K562 (cell line): ENCODE results near the gene DESI2.

Source experiments
- BCOR ChIP-seq: fragments of 450-650 bp; IDR thresholded peaks from 2 replicates; pipeline ENCODE4 v1.6.1; 2016
- ERF ChIP-seq: fragments of 450-650 bp; formaldehyde crosslinking; IDR thresholded peaks from 2 replicates; pipeline ENCODE4 v1.4.0; 2020; ENCODE audit warnings: mild to moderate bottlenecking, mixed read lengths
- JUN ChIP-seq, 2 experiments: sonication (generic) in 1 of 2; formaldehyde crosslinking in 1 of 2; IDR thresholded peaks; 2 replicates each; pipeline versions ENCODE4 v1.6.1 to v1.8.0; 2012 to 2022; ENCODE audit warnings: borderline replicate concordance in 2 of 2, mild to moderate bottlenecking in 2 of 2, improper control_type of control experiment in 1 of 2, low read depth in 1 of 2, low read length in 1 of 2, missing genetic modification reagents in 1 of 2
- MAZ ChIP-seq, 2 experiments: fragments of 450-650 bp in 1 of 2; sonication (generic) in 1 of 2; formaldehyde crosslinking; IDR thresholded peaks in 1 of 2; conservative IDR thresholded peaks in 1 of 2; 2 replicates each; pipeline versions ENCODE4 v1.4.0 to v1.5.0; 2020; ENCODE audit warnings: mild to moderate bottlenecking in 1 of 2, missing genetic modification reagents in 1 of 2
- POLR2A ChIP-seq: fragments of 450-650 bp; conservative IDR thresholded peaks from 2 replicates; pipeline ENCODE4 v1.6.1; 2016
- RAD51 ChIP-seq: fragments of 450-650 bp; IDR thresholded peaks from 2 replicates; pipeline ENCODE4 v1.7.1; 2016; ENCODE audit warnings: low read depth, mild to moderate bottlenecking, borderline replicate concordance
- TBL1XR1 ChIP-seq, 2 experiments: IDR thresholded peaks; 2 replicates each; pipeline ENCODE4 v1.6.1; 2012; ENCODE audit warnings: improper control_type of control experiment in 2 of 2, low read length in 2 of 2, mild to moderate bottlenecking in 1 of 2
- TCF7L2 ChIP-seq: fragments of 150-350 bp; IDR thresholded peaks from 2 replicates; pipeline ENCODE4 v1.6.1; 2016; ENCODE audit warnings: low read depth, mild to moderate bottlenecking, low read length, moderate library complexity
- TF ChIP-seq, protein P1 (sequence below): sonication (generic); formaldehyde crosslinking; IDR thresholded peaks from 2 replicates; pipeline ENCODE4 v1.8.1; 2023; ENCODE audit warnings: mild to moderate bottlenecking, missing genetic modification reagents
- TF ChIP-seq, protein P2 (sequence below), 3 experiments: IDR thresholded peaks in 2 of 3; conservative IDR thresholded peaks in 1 of 3; 2 replicates each; pipeline ENCODE4 v1.5.1; 2011 to 2012; ENCODE audit warnings: low read length in 3 of 3, mild to moderate bottlenecking in 3 of 3, control low read depth in 2 of 3, improper control_type of control experiment in 1 of 3, inconsistent platforms in 1 of 3, low read depth in 1 of 3, mixed read lengths in 1 of 3, moderate library complexity in 1 of 3; ENCODE audit not compliant: insufficient read depth in 2 of 3

DNA sequence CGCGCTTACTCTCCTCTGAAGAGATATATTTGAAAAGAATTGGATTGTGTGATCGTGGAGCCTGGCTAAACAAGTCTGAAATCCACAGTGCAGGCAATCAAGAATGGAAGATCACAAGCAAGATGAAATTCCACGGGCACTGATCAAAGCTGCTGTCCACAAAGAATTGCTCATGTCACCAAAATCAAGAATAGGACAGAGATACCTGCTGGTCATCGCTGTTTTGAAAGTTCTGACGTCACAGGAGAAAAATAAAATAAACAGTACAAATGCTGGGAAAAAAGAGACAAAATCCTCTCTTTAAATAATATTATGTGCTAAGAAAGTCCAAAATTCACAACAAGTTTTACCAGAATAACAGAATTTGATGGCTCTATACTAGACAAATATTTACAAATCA, 12.0 kb upstream of the DESI2 start:
- TF ChIP-seq POLR2A (no peak), RAD51 (no peak), TCF7L2 (no peak), TBL1XR1 (IDR thresholded peaks at IDR 0.05; ENCODE audit: low read length in 2 of 2) (no peak), BCOR (no peak), ERF (CRISPR knock-in tag) (no peak), MAZ (CRISPR knock-in tag; conservative IDR thresholded peaks at IDR 0.05 in 1 of 2, IDR thresholded peaks at IDR 0.05 in 1 of 2) (no peak), JUN (IDR thresholded peaks at IDR 0.05; ENCODE audit: borderline replicate concordance, low read depth, low read length) (no peak), JUN (CRISPR knock-in tag; IDR thresholded peaks at IDR 0.05; ENCODE audit: borderline replicate concordance) (no peak)
- TF ChIP-seq, protein P1, sequence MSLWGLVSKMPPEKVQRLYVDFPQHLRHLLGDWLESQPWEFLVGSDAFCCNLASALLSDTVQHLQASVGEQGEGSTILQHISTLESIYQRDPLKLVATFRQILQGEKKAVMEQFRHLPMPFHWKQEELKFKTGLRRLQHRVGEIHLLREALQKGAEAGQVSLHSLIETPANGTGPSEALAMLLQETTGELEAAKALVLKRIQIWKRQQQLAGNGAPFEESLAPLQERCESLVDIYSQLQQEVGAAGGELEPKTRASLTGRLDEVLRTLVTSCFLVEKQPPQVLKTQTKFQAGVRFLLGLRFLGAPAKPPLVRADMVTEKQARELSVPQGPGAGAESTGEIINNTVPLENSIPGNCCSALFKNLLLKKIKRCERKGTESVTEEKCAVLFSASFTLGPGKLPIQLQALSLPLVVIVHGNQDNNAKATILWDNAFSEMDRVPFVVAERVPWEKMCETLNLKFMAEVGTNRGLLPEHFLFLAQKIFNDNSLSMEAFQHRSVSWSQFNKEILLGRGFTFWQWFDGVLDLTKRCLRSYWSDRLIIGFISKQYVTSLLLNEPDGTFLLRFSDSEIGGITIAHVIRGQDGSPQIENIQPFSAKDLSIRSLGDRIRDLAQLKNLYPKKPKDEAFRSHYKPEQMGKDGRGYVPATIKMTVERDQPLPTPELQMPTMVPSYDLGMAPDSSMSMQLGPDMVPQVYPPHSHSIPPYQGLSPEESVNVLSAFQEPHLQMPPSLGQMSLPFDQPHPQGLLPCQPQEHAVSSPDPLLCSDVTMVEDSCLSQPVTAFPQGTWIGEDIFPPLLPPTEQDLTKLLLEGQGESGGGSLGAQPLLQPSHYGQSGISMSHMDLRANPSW, result no peak
- TF ChIP-seq, protein P2, sequence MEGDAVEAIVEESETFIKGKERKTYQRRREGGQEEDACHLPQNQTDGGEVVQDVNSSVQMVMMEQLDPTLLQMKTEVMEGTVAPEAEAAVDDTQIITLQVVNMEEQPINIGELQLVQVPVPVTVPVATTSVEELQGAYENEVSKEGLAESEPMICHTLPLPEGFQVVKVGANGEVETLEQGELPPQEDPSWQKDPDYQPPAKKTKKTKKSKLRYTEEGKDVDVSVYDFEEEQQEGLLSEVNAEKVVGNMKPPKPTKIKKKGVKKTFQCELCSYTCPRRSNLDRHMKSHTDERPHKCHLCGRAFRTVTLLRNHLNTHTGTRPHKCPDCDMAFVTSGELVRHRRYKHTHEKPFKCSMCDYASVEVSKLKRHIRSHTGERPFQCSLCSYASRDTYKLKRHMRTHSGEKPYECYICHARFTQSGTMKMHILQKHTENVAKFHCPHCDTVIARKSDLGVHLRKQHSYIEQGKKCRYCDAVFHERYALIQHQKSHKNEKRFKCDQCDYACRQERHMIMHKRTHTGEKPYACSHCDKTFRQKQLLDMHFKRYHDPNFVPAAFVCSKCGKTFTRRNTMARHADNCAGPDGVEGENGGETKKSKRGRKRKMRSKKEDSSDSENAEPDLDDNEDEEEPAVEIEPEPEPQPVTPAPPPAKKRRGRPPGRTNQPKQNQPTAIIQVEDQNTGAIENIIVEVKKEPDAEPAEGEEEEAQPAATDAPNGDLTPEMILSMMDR (IDR thresholded peaks at IDR 0.05 in 2 of 3, conservative IDR thresholded peaks at IDR 0.05 in 1 of 3; ENCODE audit: insufficient read depth in 2 of 3, low read depth in 1 of 3, low read length in 3 of 3), result no peak
